Keratinocyte (primary cell): ENCODE results near the gene KRT27. TPM values are rescaled to one million over a fixed set of nuclear protein-coding genes. Genes with fewer than 3 reads are reported as not detected.

Source experiments
- DNase-seq: peaks from one replicate; pipeline ENCODE4 v3.0.0-alpha.2; 2011; ENCODE audit warnings: low read depth, missing footprints, low spot score
- FAIRE-seq: peaks from 2 replicates; lab custom pipeline; 2011; peaks lifted over from hg19 to GRCh38; lab: Jason Lieb, UNC
- H2AFZ ChIP-seq: 2 replicates; pipeline ENCODE4 v1.6.0; 2012; ENCODE audit warnings: low read length, control low read depth, inconsistent platforms; ENCODE audit not compliant: control insufficient read depth
- H3K27ac ChIP-seq: 2 replicates; pipeline ENCODE4 v1.5.1; 2011; ENCODE audit warnings: low read length; ENCODE audit not compliant: control insufficient read depth, insufficient read depth
- H3K27me3 ChIP-seq: 3 replicates; pipeline ENCODE4 v1.6.0; 2011; ENCODE audit warnings: low read length; ENCODE audit not compliant: control insufficient read depth, insufficient read depth; ENCODE audit errors: extremely low read depth
- H3K36me3 ChIP-seq, 2 experiments: 2 replicates in 1 of 2; 3 replicates in 1 of 2; pipeline ENCODE4 v1.5.1; 2011; ENCODE audit warnings: low read length in 2 of 2, mild to moderate bottlenecking in 1 of 2; ENCODE audit not compliant: control insufficient read depth in 2 of 2, insufficient read depth in 2 of 2; ENCODE audit errors: extremely low read depth in 1 of 2
- H3K4me1 ChIP-seq: 3 replicates; pipeline ENCODE4 v1.5.1; 2011; ENCODE audit warnings: low read length; ENCODE audit not compliant: control insufficient read depth, insufficient read depth; ENCODE audit errors: extremely low read depth
- H3K4me2 ChIP-seq: 3 replicates; pipeline ENCODE4 v1.6.0; 2011; ENCODE audit warnings: low read depth, low read length; ENCODE audit not compliant: control insufficient read depth, insufficient read depth; ENCODE audit errors: extremely low read depth
- H3K4me3 ChIP-seq, 3 experiments: fragments of 200-600 bp in 1 of 3; sonication (generic) in 1 of 3; 2 replicates in 2 of 3; 3 replicates in 1 of 3; pipeline ENCODE4 v1.5.1; 2011 to 2016; ENCODE audit warnings: low read length in 3 of 3, mild to moderate bottlenecking in 3 of 3, control low read depth in 2 of 3, inconsistent platforms in 1 of 3, low read depth in 1 of 3, mixed read lengths in 1 of 3, mixed run types in 1 of 3, moderate library complexity in 1 of 3; ENCODE audit not compliant: control insufficient read depth in 2 of 3, insufficient read depth in 2 of 3; ENCODE audit errors: extremely low read depth in 1 of 3
- H3K79me2 ChIP-seq: 2 replicates; pipeline ENCODE4 v1.6.0; 2012; ENCODE audit warnings: low read length; ENCODE audit not compliant: control insufficient read depth, insufficient read depth
- H3K9ac ChIP-seq: 3 replicates; pipeline ENCODE4 v1.6.0; 2011; ENCODE audit warnings: low read length; ENCODE audit not compliant: control insufficient read depth, insufficient read depth; ENCODE audit errors: extremely low read depth
- H3K9me1 ChIP-seq: 3 replicates; pipeline ENCODE4 v1.6.0; 2011; ENCODE audit warnings: low read length; ENCODE audit not compliant: control insufficient read depth, insufficient read depth; ENCODE audit errors: extremely low read depth
- H3K9me3 ChIP-seq: 2 replicates; pipeline ENCODE4 v1.5.1; 2012; ENCODE audit warnings: low read depth, low read length; ENCODE audit not compliant: control insufficient read depth
- H4K20me1 ChIP-seq: 3 replicates; pipeline ENCODE4 v1.6.0; 2011; ENCODE audit warnings: low read length; ENCODE audit not compliant: control insufficient read depth, insufficient read depth; ENCODE audit errors: extremely low read depth
- CTCF ChIP-seq, 3 experiments: IDR thresholded peaks in 1 of 3; conservative IDR thresholded peaks in 1 of 3; optimal IDR thresholded peaks in 1 of 3; 2 replicates in 2 of 3; 3 replicates in 1 of 3; pipeline versions ENCODE3 to v1.5.1; 2011; ENCODE audit warnings: low read length in 3 of 3, mild to moderate bottlenecking in 3 of 3, moderate library complexity in 2 of 3, control low read depth in 1 of 3, inconsistent platforms in 1 of 3; ENCODE audit not compliant: insufficient read depth in 2 of 3; ENCODE audit errors: extremely low read depth in 1 of 3
- EZH2 ChIP-seq: IDR thresholded peaks from one replicate; pipeline ENCODE4 v1.6.1; 2012; ENCODE audit warnings: inconsistent platforms, mild to moderate bottlenecking, low read length, moderate library complexity
- dilution Hi-C: fragments of 300-500 bp; cut with MboI; formaldehyde crosslinking; loops from one replicate; pipeline ENCODE4 v1.7.0; 2020; ENCODE audit warnings: low sequenced_read_pairs; ENCODE audit not compliant: extremely low pct_ligation_motif_present
- polyA plus RNA-seq, 5 experiments: library from polyadenylated mRNA; depleted of rRNA in 3 of 5; stranded (reverse) in 3 of 5; stranded (forward) in 1 of 5; unstranded in 1 of 5; fragments of >200 nt; gene quantifications; 1 replicate in 1 of 5; 2 replicates in 3 of 5; 3 replicates in 1 of 5; pipeline versions ENCODE4 v1.2.1 to v1.2.3, GENCODE V29; 2011 to 2012; ENCODE audit warnings: missing spikeins in 2 of 5, low read depth in 1 of 5, low replicate concordance in 1 of 5

Gene KRT27
- polyA plus RNA-seq, 1 donor (not counting 4 experiments of a cell fraction or from before 2014, with no cell fraction given): not detected

DNA sequence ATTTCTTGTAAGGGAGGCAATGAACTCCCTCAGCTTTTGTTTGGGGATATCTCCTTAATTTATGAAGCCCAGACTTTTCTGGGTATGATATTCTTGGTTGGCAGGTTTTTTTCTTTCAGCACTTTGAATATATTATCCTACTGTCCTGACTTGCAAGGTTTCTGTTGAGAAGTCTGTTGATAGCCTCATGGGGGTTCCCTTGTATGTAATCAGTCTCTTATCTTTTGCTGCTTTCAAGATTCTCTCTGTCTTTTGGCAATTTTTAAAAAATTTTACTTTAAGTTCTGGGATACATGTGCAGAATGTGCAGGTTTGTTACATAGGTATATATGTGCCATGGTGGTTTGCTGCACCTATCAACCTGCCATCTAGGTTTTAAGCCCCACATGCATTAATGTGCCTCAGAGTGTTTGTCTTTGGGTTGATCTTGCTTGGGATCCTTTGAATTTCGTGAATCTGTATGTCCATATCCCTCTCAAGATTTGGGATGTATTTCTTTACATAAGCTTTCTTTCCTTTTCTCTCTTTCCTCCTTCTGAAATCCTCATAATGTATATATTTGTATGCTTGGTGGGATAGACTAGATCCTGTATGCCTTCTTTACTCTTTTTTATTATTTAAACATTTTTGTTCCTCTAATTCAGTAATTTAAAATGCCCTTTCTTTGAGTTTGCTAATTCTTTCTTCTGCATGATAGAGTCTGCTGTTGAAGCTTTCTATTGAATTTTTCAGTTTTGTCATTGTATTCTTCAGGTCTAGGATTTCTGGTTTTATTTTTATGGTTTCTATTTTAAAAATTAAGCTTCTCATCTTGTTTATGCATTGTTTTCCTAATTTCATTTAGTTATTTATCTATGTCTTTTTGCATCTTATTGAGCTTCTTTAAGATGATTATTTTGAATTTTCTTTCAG, 22.0 kb downstream of the KRT27 start:
- H4K20me1 ChIP-seq: no peaks in the 10 kb centered on the region
- no peak for TF ChIP-seq EZH2
- TF ChIP-seq CTCF (optimal IDR thresholded peaks at IDR 0.05 in 1 of 3, IDR thresholded peaks at IDR 0.05 in 1 of 3, conservative IDR thresholded peaks at IDR 0.05 in 1 of 3; ENCODE audit: extremely low read depth in 1 of 3, insufficient read depth in 2 of 3, low read length in 3 of 3): no peak
- no peak overlapping the region for H3K4me2 ChIP-seq
- H2AFZ ChIP-seq: no peak overlapping the region
- no peak overlapping the region for H3K27ac ChIP-seq
- dilution Hi-C loops: no loop called here
- peaks cover 2% of the 10 kb centered on the region for H3K9me3 ChIP-seq
- H3K27me3 ChIP-seq: no peaks in the 10 kb centered on the region
- H3K9ac ChIP-seq: no peak overlapping the region
- H3K36me3 ChIP-seq: no peaks in the 10 kb centered on the region
- no peak overlapping the region for H3K4me3 ChIP-seq
- H3K9me1 ChIP-seq: no peaks in the 10 kb centered on the region
- no peak for FAIRE-seq
- no peak for DNase-seq
- no peaks in the 10 kb centered on the region for H3K4me1 ChIP-seq
- H3K79me2 ChIP-seq: no peaks in the 10 kb centered on the region

DNA sequence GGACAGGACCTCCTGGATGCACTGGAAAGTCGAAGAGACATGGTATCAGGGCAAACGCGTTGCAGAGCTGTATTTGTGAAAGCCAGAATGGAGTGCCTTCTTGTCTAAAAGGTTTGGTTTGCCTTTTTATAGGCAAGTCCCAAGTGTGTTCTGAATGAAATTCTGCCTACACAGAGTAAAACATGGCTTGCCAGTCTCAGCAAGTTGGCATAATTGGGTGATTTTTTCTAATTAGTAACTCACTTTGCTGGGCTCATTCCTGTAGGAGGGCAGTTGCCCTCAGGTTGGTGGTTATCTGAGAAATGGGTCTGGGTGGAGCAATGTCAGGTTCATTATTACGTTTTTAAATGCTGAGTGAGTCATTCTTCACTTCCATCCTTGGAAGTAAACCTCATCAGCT, 27.1 kb downstream of the KRT27 start, which contains the start of gene KRT25:
Gene KRT25, minus strand, starts transcription at position 101 of the 400 bp plus-strand sequence. Its CDS starts 60 bp downstream, at position 41.
- TF ChIP-seq CTCF (optimal IDR thresholded peaks at IDR 0.05 in 1 of 3, IDR thresholded peaks at IDR 0.05 in 1 of 3, conservative IDR thresholded peaks at IDR 0.05 in 1 of 3; ENCODE audit: extremely low read depth in 1 of 3, insufficient read depth in 2 of 3, low read length in 3 of 3) (no peak), EZH2 (no peak)
- Histone ChIP-seq H3K4me2 (no peak within 1 kb of the TSS), H4K20me1 (no peaks in the 10 kb centered on the region), H3K4me3 (no peak within 1 kb of the TSS), H2AFZ (no peak within 1 kb of the TSS), H3K36me3 (no peaks in the 10 kb centered on the region), H3K9me3 (peaks cover 2% of the 10 kb centered on the region), H3K4me1 (no peaks in the 10 kb centered on the region), H3K9me1 (no peaks in the 10 kb centered on the region), H3K27ac (no peak within 1 kb of the TSS), H3K27me3 (no peaks in the 10 kb centered on the region), H3K79me2 (no peaks in the 10 kb centered on the region), H3K9ac (no peak within 1 kb of the TSS)
- FAIRE-seq: no peak
- dilution Hi-C loops: no loop called here
- no peak for DNase-seq
